ENCODE measurements around the gene MT1M. TPM values are rescaled to one million over a fixed set of nuclear protein-coding genes. Genes with fewer than 3 reads are reported as not detected.
"Not testable (repeated sequence)": the region's sequence is repeated elsewhere in the genome, so short reads cannot be mapped to it uniquely, and the experiment has no call there.

MT1M gene
- total RNA-seq: 10 to 100 TPM in 3 of 4 donors, 1 to 10 TPM in 1; 3.7 to 74.9 (median 14.9) TPM

- Histone ChIP-seq H3K4me3 (peak within 1 kb of the TSS; percentile 57 to 66 (median 60)), H3K4me1 (peaks cover 6 to 52% (median 37%) of the 10 kb centered on the region in 4 donors), H3K9me3 (no peaks in the 10 kb centered on the region), H3K27me3 (peaks cover 0 to 51% (median 13%) of the 10 kb centered on the region in 4 donors), H3K36me3 (no peaks in the 10 kb centered on the region), H3K27ac (replicated peaks in 1 of 4) (peak within 1 kb of the TSS; percentile 67 to 82 (median 74))
- DNase-seq (ENCODE audit: extremely low spot score): no peak
- 12% methylated on average over 26 of the region's 61 CpGs for WGBS
- TF ChIP-seq POLR2A (IDR thresholded peaks at IDR 0.05; ENCODE audit: low read depth) (peak; percentile 39), EP300 (IDR thresholded peaks at IDR 0.05) (peak; percentile 95), POLR2AphosphoS5 (IDR thresholded peaks at IDR 0.05) (peak; percentile 72 to 85), CTCF (IDR thresholded peaks at IDR 0.05) (no peak)
- intact Hi-C loops (cut with DNase I): no loop called here
Measured at GRCh38 chr16:56632156-56632847, at the start of gene MT1M. Gene MT1M (plus strand): TSS chr16:56632659. CDS start chr16:56632732, 73 bp downstream.

- H3K4me3 ChIP-seq; H3K36me3 ChIP-seq; H3K4me1 ChIP-seq; H3K27ac ChIP-seq (replicated peaks in 1 of 4); DNase-seq (ENCODE audit: extremely low spot score); intact Hi-C loops (cut with DNase I); H3K9me3 ChIP-seq: not testable (repeated sequence)
- WGBS: 96% methylated on average over 2 of the region's 2 CpGs
- peaks cover 0 to 13% (median 0%) of the 10 kb centered on the region in 4 donors for H3K27me3 ChIP-seq
Measured at GRCh38 chr16:56582911-56583310, 49.5 kb upstream of the MT1M start.

GRCh38 chr16:56583351-56584168 lies 48.9 kb upstream of the MT1M start:
- Histone ChIP-seq H3K4me1 (peaks cover 0 to 8% (median 3%) of the 10 kb centered on the region in 4 donors), H3K27me3 (peaks cover 0 to 20% (median 0%) of the 10 kb centered on the region in 4 donors), H3K9me3 (no peaks in the 10 kb centered on the region), H3K4me3 (no peak overlapping the region), H3K36me3 (no peaks in the 10 kb centered on the region), H3K27ac (replicated peaks in 1 of 4) (no peak overlapping the region)
- intact Hi-C loops (cut with DNase I): no loop called here
- 77% methylated on average over 11 of the region's 11 CpGs for WGBS
- DNase-seq (ENCODE audit: extremely low spot score): no peak
- no peak for TF ChIP-seq CTCF (IDR thresholded peaks at IDR 0.05)
- no peak for TF ChIP-seq EP300 (IDR thresholded peaks at IDR 0.05)
- TF ChIP-seq POLR2A (IDR thresholded peaks at IDR 0.05; ENCODE audit: low read depth): no peak
- TF ChIP-seq POLR2AphosphoS5 (IDR thresholded peaks at IDR 0.05): no peak

- Histone ChIP-seq H3K4me3 (no peak overlapping the region), H3K27ac (replicated peaks in 1 of 4) (no peak overlapping the region), H3K27me3 (peaks cover 2 to 27% (median 6%) of the 10 kb centered on the region in 4 donors), H3K4me1 (peaks cover under 1 to 15% (median 8%) of the 10 kb centered on the region in 4 donors), H3K36me3 (no peaks in the 10 kb centered on the region), H3K9me3 (no peaks in the 10 kb centered on the region)
- TF ChIP-seq CTCF (IDR thresholded peaks at IDR 0.05) (no peak), POLR2A (IDR thresholded peaks at IDR 0.05; ENCODE audit: low read depth) (no peak), POLR2AphosphoS5 (IDR thresholded peaks at IDR 0.05) (no peak), EP300 (IDR thresholded peaks at IDR 0.05) (no peak)
- DNase-seq (ENCODE audit: extremely low spot score): no peak
- WGBS: 95% methylated on average over 11 of the region's 11 CpGs
- intact Hi-C loops (cut with DNase I): no loop called here
Measured at GRCh38 chr16:56584276-56584675, 48.2 kb upstream of the MT1M start.

- TF ChIP-seq POLR2A (IDR thresholded peaks at IDR 0.05; ENCODE audit: low read depth) (no peak), EP300 (IDR thresholded peaks at IDR 0.05) (no peak), CTCF (IDR thresholded peaks at IDR 0.05) (no peak), POLR2AphosphoS5 (IDR thresholded peaks at IDR 0.05) (no peak)
- intact Hi-C loops (cut with DNase I): no loop called here
- Histone ChIP-seq H3K36me3 (no peaks in the 10 kb centered on the region), H3K27me3 (peaks cover 8 to 44% (median 12%) of the 10 kb centered on the region in 4 donors), H3K4me3 (peak overlapping the region; percentile 42 to 60 (median 52)), H3K9me3 (no peaks in the 10 kb centered on the region), H3K27ac (replicated peaks in 1 of 4) (no peak overlapping the region), H3K4me1 (peaks cover 5 to 15% (median 12%) of the 10 kb centered on the region in 4 donors)
- DNase-seq (ENCODE audit: extremely low spot score): no peak
- WGBS: 36% methylated on average over 9 of the region's 9 CpGs
Measured at GRCh38 chr16:56588781-56589140, 43.7 kb upstream of the MT1M start.

Data from esophagus muscularis mucosa (tissue), 4 donors.